HG03342 (cell line): ENCODE data around the gene CDK6.
A peak's percentile ranks its signal among the peaks of the same experiment; 100 is the strongest.

ENCODE experiments used
- ATAC-seq: cut with Tn5 transposase; IDR thresholded peaks from one replicate; pipeline ENCODE4 v1.9.1; 2021; ENCODE audit warnings: mild to moderate bottlenecking, moderate library complexity; ENCODE audit not compliant: unreplicated experiment

CDK6 gene

GRCh38 chr7:92685136-92686042, 151.0 kb downstream of the CDK6 start:
- no peak for ATAC-seq

DNA sequence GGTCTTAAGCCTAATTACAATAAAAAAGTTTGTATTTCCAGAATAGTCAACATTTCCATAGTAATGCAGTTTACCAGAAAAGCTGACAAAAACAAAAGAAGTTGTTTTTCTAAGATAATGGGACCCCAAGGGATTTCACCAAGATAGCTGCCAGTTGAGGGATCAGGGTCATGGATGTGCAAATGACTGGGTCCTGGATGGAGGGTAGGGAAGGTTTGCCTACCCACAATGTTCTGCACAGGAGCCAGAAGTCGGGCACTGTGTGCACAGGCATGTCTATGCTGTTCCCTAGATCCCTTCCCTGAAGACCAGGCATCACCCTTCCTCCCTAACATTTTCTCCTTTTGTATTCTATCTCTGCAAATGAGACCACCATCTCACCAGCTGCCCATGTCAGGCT, 152.1 kb downstream of the CDK6 start:
- no peak for ATAC-seq

DNA sequence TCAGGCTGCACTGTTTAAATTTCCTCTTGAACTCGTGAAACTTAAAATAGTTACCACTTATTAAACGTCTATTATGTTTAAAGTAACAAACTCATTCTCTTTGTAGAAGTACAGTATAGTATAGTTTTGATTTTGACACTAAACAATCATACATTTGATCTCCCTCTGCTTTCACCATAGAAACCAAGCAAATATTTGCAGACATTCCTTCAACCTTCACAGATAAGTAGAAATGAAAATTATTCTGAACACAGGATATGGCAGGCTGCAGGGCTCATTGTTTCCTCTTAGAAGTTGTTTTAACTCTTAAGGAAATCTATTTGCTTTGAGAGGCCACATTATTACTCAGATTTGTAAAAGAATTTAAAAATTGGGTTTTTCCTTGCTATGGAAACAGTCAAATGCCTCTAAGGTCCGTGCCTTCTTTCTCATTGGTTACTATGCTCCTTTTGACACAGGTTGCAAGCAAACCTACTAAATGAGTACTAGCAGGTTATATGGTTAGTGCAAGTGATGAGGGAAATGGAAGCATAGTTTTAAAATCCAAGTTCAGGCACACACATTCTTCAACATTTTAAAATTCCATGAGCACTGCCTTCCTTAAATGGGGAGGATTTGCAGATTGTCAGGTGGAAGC, 153.4 kb downstream of the CDK6 start:
- no peak for ATAC-seq

DNA sequence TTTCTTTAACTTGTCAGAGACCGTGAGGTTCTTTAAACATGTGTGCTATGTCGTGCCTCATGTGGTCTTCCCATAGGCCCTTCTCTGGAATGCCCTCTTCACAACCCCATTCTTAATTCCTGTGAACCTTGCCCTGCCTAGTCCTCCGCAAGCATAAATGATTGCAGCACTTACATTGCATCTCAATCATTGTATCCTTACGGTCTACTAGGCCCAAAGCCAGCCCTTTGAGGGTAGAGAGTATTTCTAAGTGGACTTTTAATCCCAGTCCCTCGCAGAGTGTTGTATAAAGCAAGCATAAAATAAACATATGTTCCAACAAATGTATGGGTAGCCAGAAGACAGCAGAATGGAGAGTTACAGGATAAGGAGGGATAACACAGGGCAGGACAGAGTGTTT, 154.0 kb downstream of the CDK6 start:
- ATAC-seq = no peak

- no peak for ATAC-seq
Observed at GRCh38 chr7:92681633-92682032, 154.7 kb downstream of the CDK6 start.

- ATAC-seq = no peak
Observed at GRCh38 chr7:92680442-92680841, 155.9 kb downstream of the CDK6 start.

DNA sequence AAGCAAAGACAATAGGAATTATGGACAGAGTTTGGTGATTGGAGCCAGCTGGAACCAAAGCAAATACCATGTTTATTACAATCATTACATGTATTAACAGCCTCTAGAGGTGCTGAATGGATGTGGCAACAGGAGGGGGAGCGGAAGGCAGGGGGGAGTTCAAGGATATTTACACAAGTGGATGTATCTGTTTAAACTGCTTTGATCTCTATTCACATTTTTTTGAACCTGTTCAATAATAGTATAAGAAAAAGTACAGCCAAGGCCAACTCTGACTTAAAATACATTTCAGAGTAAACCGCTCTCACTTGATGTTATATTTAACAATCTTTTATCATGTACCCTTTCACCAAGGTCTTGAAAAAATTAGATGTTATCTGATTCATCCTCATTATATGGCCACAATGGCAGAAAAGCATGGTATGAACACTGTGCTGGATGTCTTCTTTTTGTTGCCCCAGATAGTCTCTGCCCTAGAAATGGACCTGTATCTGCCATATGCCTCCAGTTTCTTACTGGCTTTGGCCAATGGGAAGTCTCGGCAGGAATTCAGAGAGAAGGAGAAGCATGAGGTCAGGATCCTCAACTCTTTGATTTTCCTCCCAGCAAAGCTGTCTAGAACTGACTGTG, 158.0 kb downstream of the CDK6 start:
- ATAC-seq = no peak

DNA sequence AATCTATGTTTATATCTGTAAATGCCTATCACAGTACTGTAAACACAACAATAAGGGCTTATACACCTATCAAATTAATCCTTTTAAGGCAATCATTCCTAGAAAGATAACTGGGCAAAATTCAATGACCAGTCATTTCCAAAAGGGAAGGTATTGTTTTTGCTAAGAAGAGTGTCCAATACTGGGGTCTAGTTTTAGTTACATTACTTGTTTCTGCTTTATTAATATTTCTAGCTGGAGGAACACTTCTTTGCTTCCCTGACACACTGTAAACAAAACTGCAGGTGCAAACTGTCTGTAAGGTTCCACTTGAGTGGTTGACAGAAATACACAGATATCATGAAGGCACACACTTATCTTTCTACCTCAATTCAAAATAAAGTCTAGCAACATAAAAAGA, 162.0 kb downstream of the CDK6 start:
- ATAC-seq = peak; percentile 70

DNA sequence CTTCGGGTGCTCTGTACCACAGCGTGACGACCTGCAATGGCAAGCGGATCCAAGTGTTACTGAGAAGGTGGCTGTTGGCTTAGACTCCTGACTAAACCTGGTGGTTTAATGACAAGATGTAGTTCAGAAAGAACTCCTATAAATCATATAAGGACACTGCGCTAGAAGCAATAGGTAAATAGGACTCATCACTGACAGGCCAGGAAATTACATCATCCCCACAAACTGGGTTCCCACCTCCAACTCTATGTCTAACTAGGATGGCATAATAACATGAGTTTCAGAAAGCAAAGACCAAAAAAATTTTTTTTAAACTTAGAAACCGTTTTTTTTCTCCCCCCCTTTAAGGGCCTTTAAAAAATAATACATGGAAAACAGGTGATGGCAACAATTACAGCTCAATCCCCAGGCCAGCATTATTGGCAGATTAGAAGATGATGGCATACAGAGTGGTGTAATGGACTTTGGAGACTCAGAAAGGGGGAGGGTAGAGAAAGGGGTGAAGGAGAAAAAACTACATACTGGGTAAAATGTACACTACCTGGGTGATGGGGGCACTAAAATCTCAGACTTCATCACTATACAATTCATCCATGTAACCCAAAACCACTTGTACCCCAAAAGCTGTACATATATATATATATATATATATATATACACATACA, 164.7 kb downstream of the CDK6 start:
- no peak for ATAC-seq

- no peak for ATAC-seq
Observed at GRCh38 chr7:92670204-92670851, 166.0 kb downstream of the CDK6 start.

DNA sequence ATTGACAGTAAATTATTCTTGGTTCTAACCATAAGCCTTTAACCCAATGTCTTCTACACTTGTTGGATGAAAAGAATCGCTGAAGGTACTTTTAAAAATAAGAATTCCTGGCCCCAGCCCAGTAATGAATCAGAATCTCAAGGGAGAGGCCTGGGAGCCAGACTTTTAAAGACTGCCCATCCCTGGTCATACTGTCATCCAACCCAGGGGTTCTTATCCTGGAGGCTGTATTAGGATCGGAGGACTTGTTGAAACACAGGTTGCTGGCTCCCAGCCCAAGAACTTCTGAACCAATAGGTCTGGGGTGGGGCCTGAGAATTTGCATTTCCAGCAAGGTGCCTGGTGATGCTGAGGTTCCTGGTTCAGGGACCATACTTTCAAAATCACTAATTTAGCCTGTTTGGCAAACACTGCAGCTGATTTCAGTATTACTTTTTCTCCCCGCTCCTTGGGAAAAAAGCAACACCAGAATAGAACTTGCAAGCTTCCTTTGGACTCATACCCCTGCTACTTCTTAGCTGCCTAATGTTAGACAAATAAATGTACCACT, 166.7 kb downstream of the CDK6 start:
- ATAC-seq = no peak

DNA sequence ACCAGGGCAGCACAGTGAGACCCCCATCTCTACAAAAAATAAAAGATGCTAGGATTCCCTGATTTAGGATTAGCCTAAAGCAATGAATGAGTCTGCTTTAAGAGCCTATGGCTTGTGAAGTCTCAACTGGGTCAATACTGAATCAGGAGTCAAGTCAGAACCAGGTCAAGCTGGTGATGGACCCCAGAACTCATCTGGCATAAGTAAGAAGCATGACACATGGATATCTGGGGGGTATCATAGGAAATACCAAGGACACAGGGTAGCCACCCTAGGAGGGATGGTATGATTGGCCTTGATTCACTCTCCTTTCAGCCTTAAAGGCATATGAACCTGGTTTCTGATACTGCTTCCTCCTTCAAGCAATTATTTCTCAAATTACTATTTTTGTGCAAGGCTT, 167.8 kb downstream of the CDK6 start:
- no peak for ATAC-seq

- no peak for ATAC-seq
Observed at GRCh38 chr7:92667816-92668535, 168.4 kb downstream of the CDK6 start.

- ATAC-seq = no peak
Observed at GRCh38 chr7:92665926-92666325, 170.4 kb downstream of the CDK6 start.

DNA sequence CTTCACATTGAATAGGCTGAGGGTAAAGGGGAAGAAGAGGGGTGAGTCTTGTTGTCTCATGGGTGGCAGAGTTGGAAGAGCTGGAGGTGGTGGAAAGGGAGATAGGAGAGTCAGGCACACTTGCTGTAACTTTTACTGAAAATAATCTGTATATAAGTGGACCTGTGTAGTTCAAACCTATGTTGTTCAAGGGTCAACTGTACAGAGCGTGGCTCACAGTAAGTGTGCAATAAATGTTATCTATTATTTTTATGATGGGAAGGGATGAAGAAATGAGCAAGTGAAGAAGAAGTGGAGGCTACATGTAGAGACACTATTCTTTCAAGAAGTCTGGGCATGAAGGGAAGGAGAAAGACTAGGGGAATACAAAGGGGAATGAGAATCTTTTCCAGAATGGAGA, 174.7 kb downstream of the CDK6 start:
- ATAC-seq = no peak

GRCh38 chr7:92658671-92659070, 177.7 kb downstream of the CDK6 start:
- ATAC-seq = no peak

- no peak for ATAC-seq
Observed at GRCh38 chr7:92657391-92657790, 179.0 kb downstream of the CDK6 start.

GRCh38 chr7:92656121-92656520, 180.3 kb downstream of the CDK6 start:
- ATAC-seq = no peak

DNA sequence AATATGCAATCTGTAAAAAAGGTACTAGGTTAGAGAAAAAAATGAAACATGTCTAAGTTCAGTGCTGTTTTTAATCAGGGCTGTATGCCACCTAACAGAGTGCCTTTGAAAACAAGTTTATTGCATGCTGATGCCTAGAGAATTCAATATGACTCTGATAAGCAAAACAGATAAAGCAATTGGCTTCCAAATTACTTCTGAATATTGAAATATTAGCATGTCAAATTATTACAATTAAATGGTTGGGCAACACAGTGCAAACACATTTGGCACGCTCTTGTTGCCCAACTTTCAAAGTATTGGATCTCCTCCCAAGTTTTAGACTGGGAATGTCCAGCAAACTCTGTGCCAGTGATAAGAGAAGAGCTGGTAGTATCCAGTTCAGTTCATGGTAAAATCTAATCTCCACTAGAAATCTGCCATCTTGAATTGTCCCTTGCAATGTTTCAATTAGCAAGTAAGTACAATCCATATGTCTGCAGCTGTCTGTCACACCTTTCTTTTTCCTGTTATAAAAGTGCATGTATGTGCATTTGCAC, 181.0 kb downstream of the CDK6 start:
- no peak for ATAC-seq

DNA sequence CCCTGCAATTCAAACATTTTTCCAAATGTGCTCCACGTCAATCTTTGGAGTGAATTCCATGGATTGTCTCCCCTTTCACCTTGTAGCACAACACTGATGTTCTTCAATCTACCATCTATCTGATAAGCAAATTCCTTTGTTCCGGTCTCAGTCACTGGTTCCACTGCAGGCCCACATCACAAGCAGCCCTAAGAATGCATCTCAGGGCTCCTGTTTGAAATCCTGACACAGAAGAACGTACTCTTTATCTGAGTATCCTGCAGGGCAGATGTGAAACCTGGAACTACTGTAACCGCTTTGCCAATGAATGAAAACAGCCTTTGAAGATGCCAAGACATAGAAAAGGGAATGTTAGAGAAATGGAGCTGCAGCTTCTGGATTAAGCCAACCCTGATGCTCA, 183.2 kb downstream of the CDK6 start:
- ATAC-seq = no peak
